ENCODE data around the gene CAMK2A.

GRCh38 chr5:150298701-150299451, 9.3 kb upstream of the CAMK2A start:
- TF ChIP-seq CTCF (IDR thresholded peaks at IDR 0.05; ENCODE audit: poor library complexity), result no peak
- TF ChIP-seq EZH2 (IDR thresholded peaks at IDR 0.05; ENCODE audit: borderline replicate concordance), result no peak
- TF ChIP-seq EZH2phosphoT487 (IDR thresholded peaks at IDR 0.05; ENCODE audit: low read depth, severe bottlenecking, unreplicated experiment), result no peak
